HG02623 (cell line): ENCODE data around the gene RAB3C.
"Not testable (repeated sequence)": the region's sequence is repeated elsewhere in the genome, so short reads cannot be mapped to it uniquely, and the experiment has no call there.

ENCODE experiments used
- ATAC-seq: cut with Tn5 transposase; IDR thresholded peaks from one replicate; pipeline ENCODE4 v1.9.1; 2021; ENCODE audit warnings: moderate library complexity; ENCODE audit not compliant: unreplicated experiment

RAB3C gene

DNA sequence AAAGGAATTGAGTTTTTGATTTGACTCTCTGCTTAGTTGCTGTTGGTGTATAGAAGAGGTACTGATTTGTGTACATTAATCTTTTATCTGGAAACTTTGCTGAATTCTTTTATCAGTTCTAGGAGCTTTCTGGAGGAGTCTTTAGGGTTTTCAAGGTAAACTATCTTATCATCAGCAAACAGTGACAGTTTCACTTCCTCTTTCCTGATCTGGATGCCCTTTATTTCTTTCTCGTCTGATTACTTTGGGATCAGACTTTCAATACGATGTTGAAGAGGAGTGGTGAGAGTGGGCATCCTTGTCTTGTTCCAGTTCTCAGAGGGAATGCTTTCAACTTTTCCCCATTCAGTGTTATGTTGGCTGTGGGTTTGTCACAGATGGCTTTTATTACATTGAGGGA is 17.7 kb downstream of the RAB3C start:
- ATAC-seq, result not testable (repeated sequence)

DNA sequence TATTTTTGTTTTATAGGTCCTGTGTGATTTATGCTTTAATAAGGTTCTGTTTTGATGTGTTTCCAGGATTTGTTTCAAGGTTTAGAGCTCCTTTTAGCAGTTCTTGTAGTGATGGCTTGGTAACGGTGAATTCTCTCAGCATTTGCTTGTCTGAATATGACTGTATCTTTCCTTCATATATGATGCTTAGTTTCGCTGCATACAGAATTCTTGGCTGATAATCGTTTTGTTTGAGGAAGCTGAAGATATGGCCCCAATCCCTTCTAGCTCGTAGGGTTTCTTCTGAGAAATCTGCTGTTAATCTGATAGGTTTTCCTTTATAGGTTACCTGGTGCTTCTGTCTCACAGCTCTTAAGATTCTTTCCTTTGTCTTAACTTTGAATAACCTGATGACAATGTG is 20.0 kb downstream of the RAB3C start:
- ATAC-seq, result not testable (repeated sequence)

DNA sequence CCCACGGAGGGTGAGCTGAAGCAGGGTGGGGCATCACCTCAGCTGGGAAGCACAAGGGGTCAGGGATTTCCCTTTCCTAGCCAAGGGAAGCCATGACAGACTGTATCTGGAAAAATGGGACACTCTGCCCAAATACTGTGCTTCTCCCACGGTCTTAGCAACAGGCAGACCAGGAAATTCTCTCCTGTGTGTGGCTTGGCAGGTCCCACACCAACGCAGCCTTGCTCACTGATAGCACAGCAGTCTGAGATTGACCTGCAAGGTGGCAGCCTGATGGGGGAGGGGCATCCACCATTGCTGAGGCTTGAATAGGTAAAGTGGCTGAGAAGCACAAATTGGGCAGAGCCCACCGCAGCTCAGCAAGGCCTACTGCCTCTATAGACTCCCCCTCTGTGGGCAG is 23.2 kb downstream of the RAB3C start:
- ATAC-seq, result no peak

DNA sequence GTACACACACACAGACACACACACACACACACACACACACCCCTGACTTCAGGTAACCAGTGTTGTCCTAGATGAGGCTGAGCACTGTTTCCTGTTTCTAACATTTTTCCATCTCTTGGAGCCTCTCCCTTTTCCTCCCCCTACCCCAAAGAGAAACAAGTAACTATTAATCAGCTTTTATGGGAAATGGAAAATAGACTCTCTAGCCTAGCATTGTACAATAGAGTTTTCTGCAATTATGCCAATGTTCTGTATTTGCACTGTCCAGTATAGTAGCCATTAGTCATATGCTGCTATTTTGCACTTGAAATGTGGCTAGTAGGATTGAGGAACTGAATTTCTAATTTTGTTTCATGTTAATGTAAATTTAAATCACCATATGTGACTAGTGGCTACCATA is 33.1 kb downstream of the RAB3C start:
- ATAC-seq, result no peak

DNA sequence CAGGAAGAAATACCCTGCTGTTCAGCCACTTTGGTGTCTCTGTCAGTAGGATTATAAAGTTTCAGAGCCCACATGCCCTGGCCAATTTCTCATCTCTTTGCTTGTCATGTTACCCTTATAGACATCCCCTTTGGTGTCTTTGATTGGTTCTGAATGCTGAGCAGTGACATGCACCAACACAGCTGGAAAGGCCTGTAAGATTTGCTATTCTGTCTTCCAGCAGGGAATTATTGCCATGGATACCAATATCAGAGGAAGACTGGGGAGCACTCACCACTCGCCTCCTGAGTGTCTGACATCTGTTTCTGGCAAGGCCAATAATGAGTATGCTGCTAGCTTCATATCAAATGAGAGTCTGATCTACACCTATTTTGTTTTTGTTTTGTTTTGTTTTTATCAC is 34.4 kb downstream of the RAB3C start:
- ATAC-seq, result no peak

DNA sequence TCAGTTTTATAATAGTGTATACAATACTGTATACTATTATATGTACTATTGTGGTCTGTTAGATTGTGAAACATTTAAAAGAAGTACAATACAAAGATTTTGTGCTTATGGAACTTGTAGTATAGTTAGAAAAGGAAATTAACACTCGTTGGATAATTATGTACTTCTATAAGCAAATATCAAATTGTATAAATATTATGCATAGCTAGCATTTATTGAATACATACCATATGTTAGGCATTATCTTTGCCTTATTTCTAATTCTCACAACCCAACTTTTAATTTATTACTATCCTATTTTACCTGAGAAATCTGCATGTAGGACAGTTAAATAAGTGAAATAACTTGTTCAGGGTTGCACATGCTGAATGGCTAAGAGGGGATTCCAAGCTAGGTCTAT is 37.5 kb downstream of the RAB3C start:
- ATAC-seq, result no peak

DNA sequence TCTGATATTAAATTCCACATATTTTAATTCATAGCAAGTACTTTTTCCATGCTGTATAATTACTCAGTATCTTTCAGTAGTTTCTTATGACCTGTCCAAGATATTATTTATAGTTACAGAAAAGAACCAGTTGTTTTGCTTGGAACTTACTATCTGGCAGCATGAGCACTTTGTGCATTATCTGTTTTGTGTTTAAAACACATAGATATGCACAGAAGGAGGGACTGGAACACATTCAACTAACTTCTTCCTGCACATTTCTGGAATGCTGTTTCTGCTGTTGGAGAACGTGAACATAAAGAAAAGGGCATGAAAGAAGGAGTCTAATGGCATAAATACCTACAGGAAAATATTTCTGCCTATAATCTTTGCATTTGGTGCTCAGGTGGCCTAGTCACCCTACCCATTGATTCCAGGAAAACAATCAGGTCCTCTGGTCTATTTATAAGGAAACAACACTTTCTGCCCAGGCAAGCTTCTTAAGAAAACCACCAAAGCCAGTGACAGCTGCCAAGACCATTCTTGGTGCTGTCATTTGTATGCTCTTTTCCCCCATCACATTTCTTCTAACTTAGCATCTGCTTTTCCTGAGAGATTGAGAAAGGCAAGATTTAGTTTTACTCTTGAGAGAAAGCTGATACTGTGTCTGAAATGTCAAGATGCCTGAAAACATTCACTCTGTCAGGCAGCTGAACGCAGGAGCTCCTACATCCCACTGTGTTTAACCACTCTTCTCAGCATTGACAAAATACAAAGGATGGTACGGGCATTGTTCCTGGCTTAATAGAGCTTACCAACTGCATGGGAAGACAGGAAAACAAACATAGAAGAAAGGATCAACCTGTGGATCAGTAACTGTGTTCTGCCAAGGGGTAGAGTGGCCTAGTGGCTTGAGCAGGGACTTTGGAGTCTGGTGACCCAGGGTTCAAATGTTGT is 40.3 kb downstream of the RAB3C start:
- no peak for ATAC-seq

DNA sequence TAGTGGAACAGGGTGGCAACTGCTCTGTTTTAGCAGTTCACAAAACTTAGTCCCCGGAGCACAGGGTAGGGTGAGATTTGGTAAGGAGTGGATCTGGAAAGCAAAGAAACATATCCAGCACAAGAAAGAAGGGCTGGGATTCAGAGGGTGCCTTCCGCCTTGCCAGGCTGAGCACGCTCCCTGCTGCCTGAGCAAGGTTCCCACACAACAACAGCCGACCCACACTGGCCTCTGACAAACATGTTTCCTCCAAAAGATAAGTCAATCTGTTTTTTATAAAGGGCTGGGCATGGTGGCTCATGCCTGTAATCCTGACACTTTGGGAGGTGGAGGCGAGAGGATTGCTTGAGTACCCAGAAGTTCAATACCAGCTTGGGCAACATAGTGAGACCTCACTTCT is 45.8 kb downstream of the RAB3C start:
- no peak for ATAC-seq

DNA sequence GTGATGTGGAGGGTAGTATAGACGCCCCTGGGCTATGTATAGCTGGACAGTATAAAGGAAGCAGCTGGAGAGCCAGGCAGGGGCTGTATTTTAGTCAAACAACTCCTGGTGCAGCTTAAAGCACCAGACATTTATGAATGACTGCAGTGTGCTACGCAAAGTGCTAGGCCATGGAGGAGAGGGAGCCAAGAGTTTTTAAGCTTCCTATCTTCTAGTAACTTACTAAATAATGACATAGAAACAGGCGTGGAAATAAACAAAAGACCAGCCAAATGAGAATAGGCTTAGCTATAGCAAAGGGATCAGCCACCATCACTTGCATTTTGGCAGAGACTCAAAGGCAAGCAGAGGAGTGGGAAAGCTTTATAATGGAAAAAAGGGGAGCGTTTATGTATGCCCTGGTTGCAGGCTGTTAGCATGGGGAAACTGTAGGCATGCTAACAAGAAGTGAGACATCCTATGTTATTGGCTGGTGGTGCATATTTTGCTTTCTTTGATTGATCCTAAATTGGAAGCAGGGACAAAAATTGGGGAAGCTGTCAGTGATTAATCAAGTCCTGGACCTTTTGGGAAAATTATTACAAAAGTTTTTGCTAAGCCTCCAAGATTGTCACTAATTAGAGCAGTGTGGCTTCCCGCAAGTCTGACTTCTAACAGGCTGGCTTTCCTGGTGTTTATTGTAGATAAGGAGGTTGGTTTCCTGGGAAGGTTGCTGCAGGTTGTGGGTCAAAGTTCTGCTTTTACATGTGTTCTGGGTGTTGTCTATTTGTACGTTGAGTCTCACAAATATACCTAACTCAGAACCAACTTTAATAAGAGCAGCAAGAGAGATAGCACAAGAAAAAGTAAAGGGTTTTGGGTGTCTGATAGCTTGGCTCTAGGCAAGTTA is 46.6 kb downstream of the RAB3C start:
- no peak for ATAC-seq

DNA sequence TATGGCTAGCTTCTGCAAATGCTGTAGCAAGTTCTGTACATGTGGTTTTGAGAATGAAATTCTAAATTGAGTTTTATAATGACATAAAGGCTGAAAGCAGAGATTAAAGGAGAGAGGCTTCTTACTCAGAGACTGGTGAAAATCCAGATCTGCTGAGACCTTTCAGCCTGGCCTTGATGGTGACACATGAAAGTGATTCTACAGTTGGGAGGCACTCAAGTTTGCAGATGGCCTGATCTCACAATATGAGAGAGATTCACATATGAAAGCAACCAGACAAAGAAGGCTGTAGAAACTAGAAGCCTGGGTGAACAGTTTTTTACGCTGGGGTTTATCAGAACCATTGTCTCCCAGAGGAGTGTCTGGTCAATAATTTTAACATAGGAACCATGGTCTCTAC is 49.0 kb downstream of the RAB3C start:
- no peak for ATAC-seq

DNA sequence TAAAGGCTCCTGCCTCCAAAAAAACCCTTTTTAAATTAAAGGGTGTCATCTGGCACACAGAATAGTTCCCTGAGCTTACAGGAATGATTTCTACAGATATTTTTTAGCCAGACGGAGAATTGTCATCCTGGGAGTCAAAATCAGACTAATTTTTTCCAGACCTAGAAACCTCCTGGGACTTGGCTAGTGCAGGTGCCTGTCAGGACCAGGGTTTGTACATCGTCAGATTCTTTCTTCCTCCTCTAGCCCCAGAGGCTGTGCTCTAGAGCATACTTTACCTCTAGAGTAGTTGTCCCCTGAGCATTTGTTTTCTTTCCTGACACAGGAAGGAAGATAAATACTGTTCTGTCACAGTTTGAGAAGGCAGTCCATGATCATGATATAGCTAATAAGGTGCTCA is 52.5 kb downstream of the RAB3C start:
- ATAC-seq, result no peak

DNA sequence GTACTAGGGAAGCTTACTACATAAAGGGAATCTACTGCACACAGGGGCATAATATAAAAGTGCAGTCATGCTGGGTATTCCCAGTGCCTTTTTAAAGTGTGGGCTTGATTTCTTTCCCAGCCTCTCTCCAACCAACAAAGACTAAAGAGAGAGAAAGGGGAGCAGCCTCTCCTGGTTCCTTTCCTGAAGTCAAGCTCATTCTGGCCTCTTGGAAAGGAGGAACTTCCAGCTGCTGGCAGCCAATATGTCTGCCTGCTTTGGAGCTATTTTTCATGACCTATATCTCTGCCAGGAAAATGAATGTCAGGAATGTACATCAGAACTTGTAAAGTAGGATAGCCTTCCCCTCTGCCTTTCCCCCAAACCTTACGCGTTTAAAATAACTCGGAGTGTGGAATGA is 57.1 kb downstream of the RAB3C start:
- ATAC-seq, result no peak

DNA sequence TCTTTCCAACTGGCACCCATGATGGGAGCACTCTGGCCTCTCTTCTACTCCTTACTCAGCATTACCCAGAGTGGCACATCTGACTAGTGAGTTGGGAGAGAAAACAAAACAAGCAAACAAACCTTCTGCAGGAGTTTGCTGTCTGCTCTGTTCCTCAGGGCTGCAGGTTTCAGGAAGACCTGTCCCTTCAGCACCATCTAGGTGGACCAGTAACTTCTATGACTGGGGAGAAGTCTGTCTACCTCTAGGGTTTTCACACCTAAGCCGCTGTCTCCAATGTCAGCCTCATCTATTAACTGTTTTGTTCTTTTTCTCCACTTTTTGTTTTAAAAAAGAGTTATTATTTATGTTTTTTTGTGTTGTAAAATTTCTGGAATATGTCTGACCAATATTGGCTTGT is 58.7 kb downstream of the RAB3C start:
- ATAC-seq, result no peak

DNA sequence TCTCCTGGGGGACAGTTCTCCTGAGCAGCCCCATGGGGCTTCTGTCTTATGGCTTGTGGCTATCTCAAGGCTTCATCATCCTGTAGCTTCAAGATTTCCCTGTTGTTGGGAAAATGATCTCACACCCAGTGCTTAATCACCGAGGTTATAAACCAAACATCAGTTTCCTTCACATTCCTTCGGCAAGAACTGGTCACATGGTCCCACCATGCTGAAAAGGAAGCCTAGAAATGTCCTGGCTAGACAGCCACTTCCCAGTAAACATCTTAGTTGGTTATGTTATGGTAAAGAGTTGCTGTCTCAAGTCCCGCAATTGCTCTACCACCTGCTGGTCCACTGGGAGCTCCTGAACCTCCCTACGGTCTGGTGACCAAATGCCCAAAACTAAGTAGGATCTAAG is 66.0 kb downstream of the RAB3C start:
- no peak for ATAC-seq

DNA sequence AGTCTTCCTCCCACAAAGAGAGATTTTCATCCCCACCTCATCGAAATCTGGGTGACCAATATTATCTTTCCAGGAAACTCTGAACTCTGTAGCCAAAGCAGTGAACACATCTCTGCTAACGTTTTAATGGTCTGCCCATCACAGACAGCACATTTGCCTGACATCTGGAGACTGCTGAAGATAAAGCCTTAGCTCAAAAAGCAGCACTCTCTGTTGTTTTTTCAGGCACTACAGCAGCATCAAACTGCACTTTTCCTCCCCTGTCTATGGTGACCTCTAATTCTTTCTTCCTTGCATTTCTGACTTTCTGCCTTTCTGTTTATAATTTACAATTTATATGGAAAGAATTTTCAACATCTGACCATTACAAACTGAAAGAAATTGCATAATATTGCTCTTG is 66.8 kb downstream of the RAB3C start:
- ATAC-seq, result no peak

DNA sequence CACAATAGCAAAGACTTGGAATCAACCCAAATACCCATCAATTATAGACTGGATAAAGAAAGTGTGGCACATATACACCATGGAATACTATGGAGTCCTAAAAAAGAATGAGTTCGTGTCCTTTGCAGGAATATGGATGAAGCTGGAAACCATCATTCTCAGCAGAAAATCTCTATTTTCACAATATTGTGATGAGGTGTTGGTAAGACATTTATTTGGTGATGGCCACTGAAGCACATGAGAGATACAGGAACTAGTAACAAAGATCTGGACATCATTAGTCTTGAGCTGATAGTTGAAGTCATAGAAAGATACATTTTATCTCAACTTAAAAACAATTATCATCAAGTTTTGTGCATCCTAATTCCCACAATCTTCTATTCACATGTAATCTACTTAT is 70.6 kb downstream of the RAB3C start:
- ATAC-seq, result no peak

DNA sequence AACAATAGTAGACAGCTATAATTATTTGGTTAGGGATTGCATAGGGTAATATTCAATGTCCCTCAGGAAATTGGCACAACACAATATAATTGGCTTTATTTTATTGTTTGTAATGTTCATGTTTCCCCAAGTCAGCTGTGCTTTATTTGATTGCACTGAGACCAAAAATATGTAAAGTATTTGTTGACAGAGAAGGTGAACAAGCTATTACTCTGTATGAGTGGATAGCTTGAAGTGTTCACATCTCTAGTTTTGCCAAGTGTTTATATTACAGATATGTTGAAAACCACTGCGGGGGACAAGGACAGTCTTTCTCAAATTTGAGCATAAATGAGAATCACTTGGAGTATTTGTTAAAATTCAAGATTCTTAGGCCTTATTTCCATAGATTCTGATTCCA is 83.3 kb downstream of the RAB3C start:
- ATAC-seq, result no peak

DNA sequence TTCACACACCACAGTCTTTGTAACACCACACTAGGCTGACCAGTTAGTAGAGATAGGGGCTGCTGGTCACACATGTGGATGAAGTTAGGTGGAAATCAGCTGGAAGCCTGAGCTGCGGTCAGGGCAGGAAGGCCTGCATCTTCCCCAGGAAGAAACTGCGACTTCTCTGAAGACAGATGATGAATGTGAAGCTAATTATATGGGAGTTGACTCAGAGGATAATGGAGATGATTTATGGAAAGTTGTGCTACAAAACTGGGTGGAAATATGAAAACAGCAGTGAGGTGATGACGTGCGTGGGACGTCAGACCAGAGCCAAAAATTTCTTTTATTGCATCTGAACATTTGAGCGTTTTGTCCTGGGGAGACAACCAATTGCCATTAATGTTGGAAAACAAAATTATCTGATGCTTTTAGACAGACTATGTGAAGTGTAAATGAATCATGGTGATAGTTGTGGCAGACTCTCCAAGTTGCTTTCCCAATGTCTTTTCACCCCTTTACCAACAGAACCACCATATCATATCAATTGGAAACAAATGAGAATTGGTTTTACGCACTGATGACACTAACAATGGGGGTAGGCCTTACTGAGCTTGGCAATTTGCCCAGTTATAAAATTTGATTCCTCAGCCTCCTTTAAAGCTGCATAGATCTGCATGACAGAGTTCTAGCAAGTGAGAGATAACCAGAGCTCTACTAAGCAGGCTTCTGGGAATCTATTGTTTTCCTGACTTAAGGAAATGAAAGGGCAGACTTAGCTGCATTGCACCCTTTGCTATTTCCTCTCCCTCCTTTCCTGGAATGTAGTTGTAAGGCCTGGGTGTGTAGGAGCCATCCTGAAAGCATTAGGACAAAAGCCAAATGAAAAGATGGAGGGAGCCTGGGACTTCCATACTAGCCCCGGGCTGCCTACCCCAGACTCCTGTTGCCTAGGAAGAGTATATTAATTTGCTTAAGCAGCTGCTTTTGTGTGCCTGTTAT is 84.0 kb downstream of the RAB3C start:
- ATAC-seq, result no peak

DNA sequence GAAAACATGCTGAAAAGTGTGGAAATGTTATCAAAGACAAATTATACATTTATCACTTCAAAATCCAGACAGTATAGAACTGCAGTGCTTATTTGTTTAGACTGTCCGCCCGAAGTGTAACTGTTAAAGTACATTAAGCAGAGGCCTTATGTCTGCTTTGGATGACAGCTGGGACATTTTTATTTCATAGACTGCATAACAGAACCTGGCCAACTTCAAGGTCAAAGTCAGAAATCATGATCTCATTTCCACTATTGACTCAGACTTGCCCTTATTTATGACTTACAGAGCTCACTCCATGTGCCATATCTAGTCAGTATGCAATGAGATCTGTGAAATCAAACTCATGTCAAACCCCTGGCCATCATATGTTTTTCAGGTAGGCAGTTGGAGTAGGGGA is 87.7 kb downstream of the RAB3C start:
- no peak for ATAC-seq

DNA sequence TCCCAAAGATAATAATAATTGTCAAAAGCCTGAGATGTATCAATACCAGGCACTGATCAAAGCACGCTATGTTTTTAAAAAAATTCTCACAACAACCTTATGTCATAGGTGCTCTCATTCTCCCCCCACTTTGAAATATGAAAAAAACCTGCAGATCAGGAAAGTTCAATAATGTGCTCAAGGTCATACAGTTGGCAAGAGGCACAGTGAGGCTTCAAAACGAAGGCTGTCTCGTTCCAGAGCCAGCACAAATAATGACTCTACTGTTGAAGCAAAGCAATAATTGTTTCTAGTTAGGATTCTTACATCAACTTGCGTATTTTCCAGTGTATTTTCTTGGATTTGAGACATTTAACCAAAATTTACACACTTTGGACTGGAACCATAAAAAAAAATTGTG is 88.3 kb downstream of the RAB3C start:
- ATAC-seq, result no peak

DNA sequence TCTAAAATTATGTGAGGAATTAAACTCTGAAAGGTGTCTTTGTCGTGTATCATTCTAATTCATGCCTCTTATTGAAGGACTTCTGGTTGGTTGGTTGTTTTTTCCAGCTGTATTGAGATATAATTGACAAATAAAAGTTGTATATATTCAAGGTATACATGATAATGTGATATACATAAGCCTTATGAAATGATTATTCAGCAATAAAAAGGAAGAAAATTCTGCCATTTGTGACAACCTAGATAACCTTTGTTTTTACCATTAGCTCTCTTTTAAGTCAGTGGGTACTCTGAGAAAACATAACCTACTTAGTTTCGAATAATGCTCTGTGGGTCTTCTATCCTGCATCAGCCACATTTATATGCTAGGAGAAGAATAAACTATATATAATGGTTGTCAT is 89.6 kb downstream of the RAB3C start:
- no peak for ATAC-seq
